GM21786 (cell line): ENCODE results near the gene LRG1.

Experiments used
- ATAC-seq: cut with Tn5 transposase; IDR thresholded peaks from one replicate; pipeline ENCODE4 v1.9.1; 2021; ENCODE audit not compliant: unreplicated experiment

LRG1 gene

DNA sequence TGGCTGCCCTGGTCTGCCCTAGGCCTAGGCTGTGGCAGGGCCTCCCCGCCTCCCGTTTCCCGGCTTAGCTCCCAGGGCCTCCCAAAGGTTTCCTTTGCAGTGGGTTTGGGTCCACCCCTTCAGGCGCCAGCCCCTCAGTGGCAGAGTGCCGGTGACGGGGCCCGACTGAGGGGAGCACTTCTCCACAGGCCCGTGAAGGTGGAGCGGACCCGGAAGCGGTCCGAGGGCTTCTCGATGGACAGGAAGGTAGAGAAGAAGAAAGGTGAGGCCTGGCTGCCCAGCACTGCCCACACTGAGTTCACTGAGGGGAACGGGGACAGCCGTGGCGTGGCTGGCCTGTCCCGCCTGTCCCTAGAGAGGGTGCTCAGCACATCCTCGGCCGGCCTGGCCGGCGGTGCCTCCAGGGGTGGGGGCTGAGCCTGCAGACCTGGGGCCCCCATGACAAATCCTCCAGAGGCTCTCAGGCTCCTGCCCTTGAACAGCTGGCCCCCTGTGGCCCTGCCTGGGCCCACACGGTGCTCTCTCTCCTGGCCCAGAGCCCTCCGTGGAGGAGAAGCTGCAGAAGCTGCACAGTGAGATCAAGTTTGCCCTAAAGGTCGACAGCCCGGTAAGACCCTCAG is 42.0 kb downstream of the LRG1 start:
- ATAC-seq: no peak

DNA sequence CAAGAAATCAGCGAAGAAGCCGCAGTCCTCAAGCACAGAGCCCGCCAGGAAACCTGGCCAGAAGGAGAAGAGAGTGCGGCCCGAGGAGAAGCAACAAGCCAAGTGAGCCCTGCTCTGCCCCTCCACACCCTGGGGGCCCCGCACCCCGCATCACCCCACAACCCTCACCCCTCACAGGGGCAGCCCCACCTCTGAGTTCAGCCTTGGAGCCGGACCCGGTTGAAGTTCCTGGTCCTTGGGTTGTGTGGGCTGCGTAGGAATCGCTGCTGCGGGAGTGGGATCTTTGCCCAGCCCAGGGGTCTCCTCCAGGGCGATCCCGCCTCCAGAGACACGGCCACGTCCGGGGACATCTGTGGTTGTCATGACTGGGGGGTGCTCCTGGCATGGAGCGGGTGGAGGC is 43.5 kb downstream of the LRG1 start:
- ATAC-seq: no peak

DNA sequence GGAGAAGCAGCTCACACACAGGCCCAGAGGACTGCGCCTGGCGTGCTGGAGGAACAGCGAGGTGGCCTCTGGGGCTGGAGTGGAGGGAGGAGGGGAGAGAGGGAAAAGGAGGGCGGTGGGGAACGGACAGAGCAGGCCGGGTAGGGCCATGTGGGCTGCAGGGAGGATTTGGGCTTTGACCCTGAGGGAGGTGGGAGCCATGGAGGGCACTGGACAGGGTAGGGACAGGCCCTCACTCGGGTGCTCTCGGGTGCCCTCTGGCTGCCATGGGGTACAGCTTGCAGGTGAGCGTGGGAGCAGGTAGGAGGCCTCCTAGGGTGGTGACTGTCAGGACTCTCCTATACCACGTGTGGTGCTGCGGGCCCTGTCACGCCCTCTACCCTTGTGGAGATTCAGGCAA is 44.4 kb downstream of the LRG1 start:
- no peak for ATAC-seq

DNA sequence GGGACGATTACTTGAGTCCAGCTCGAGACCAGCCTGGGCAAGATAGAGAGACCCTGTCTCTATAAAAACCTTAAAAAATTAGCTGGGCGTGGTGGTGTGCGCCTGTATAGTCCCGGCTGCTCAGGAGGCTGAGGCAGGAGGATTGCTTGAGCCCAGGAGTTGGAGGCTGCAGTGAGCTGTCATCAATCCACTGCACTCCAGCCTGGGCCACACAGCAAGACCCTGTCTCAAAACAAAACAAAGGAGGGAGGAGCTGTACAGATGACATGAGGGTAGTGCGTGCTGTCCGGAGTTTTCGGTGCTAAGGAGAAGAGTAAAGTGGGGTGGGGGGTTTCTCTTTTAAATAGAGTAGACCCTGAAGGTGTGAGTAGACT is 45.2 kb downstream of the LRG1 start:
- no peak for ATAC-seq

DNA sequence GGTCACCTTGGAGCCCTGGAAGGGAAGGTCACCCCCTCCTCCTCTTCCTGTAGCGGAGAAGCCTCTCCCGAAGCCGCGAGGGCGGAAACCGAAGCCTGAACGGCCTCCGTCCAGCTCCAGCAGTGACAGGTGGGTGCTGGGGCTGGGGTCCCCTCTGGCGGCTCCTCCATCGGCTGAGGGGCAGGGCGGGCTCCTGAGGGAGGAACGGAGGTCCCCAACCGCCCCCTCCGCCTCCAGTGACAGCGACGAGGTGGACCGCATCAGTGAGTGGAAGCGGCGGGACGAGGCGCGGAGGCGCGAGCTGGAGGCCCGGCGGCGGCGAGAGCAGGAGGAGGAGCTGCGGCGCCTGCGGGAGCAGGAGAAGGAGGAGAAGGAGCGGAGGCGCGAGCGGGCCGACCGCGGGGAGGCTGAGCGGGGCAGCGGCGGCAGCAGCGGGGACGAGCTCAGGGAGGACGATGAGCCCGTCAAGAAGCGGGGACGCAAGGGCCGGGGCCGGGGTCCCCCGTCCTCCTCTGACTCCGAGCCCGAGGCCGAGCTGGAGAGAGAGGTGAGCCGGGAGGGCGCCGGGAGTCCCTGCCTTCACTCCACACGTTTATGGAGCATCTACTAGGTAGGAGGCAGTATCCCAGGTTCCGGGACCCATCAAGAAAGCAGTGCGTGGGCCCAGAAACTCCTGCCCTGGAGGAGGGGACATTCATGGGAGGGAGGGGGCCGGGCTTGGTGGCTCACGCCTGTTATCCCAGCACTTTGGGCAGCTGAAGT is 45.7 kb downstream of the LRG1 start:
- ATAC-seq: no peak

DNA sequence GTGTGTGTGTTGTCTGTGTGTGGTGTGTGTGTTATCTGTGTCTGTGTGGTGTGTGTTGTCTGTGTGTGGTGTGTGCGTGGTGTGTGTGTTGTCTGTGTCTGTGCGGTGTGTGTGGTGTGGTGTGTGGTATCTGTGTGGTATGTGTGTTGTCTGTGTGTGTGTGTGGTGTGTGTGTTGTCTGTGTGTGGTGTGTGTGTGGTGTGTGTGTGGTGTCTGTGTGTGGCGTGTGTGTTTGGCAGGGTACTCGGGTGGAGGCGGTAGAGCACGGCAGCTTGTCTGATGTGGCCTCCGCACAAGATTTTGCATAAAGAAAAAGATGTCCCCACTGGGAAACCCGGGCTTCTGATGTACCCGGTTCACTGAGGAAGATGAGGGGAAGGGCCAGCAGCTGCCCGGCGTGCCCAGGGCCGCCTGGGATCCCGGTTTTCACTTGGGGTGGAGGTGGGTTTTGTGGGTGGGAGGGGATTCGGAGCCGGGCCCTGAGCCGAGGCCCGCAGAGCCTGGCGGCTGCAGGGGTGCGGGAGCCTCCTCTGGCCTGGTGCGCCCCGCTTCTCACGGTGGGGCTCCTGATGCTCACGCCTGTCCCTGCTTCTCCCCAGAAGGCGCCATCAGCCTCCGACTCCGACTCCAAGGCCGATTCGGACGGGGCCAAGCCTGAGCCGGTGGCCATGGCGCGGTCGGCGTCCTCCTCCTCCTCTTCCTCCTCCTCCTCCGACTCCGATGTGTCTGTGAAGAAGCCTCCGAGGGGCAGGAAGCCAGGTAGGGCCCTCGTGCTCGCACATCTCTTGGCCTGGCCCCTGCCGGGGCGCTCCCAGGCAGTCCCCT is 46.5 kb downstream of the LRG1 start:
- ATAC-seq: no peak

DNA sequence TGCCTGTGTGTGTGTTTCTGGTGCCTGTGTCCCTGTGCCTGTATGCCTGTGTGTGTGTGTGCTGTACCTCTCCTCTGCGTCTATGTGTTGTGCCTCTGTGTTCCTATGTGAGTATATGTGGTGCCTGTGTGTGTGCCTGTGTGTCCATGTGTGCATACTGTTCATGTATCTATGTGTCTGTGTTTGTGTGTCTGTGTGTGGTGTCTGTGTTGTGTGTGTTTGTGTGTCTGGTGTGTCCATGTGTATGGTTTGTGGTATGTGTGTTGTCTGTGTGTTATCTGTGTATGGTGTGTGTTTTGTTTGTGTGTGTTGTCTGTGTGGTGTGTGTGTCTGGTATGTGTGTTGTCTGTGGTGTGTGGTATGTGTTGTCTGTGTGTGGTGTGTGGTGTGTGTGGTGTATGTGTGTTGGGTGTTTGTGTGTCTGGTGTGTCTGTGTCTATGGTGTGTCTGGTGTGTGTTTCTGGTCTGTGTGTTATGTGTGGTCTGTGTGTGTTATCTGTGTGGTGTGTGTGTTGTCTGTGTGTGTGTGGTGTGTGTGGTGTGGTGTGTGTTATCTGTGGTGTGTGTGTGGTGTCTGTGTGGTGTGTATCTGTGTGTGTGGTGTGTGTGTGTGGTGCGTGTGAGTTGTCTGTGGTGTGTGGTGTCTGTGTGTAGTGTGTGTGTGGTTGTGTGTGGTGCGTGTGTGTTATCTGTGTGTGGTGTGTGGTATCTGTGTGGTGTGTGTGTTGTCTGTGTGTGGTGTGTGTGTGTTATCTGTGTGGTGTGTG is 47.3 kb downstream of the LRG1 start:
- ATAC-seq: no peak

DNA sequence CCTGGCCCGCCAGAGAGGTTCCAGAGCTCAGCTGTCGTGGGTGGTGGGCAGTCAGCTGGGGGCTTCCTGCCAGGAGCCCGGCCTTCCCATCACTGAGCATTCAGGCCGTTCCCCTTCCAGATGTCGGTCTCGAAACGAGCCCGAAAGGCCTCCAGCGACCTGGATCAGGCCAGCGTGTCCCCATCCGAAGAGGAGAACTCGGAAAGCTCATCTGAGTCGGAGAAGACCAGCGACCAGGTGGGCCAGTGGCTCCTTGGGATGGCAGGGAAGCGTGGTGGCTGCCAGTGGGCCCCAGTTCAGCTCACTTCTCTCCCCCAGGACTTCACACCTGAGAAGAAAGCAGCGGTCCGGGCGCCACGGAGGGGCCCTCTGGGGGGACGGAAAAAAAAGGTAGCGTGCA is 48.4 kb downstream of the LRG1 start:
- ATAC-seq: no peak

DNA sequence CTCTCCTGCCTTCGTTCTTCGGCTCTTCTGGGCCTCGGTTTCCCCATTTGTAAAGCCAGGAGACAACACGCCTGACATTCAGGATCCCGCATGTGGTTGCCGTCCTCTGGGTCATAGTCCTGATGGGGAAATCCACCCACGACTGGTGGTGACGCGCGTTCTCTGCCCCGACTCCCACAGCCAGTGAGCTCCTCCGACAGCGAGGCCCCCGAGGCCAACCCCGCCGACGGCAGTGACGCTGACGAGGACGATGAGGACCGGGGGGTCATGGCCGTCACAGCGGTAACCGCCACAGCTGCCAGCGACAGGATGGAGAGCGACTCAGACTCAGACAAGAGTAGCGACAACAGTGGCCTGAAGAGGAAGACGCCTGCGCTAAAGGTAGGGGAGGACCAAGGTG is 51.3 kb downstream of the LRG1 start:
- no peak for ATAC-seq

DNA sequence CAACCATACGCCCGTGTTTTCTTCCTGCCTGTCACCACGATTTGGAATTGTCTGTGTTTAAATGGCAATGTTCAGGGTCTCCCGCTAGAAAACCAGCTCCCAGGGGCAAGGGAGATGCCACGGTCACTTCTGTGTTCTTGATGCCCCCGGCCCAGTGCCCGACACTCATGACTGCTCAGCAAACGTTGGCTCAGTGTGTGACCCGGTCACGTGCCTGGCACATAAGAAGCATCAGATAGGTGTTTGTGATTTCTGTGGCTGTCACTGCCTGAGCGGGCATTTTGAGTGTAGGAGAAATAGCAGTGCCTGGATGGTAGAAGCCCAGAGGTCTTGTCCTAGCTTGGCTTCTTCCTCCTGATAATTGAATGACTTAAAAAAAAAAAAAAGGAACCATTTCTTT is 52.3 kb downstream of the LRG1 start:
- ATAC-seq: no peak
